HEK293T (cell line): ENCODE measurements around the gene MALSU1.

Source experiments
- CTCF ChIA-PET: fragments of 350-600 bp; formaldehyde crosslinking; extraction: SDS; loops from one replicate; lab custom pipeline; 2021; ENCODE audit warnings: antibody characterized with exemption, inconsistent platforms; lab: Yijun Ruan, JAX
- POLR2A ChIA-PET: fragments of 350-600 bp; formaldehyde crosslinking; extraction: SDS; loops from one replicate; lab custom pipeline; 2020; ENCODE audit warnings: antibody characterized with exemption, inconsistent platforms; lab: Yijun Ruan, JAX
- DNase-seq: peaks from one replicate; pipeline ENCODE4 v3.0.0; 2012; ENCODE audit warnings: mixed read lengths; ENCODE audit errors: extremely low spot score
- ARNT ChIP-seq: fragments of 450-650 bp; IDR thresholded peaks from 2 replicates; pipeline ENCODE4 v1.6.1; 2017; ENCODE audit warnings: mild to moderate bottlenecking
- BHLHE40 ChIP-seq: fragments of 450-650 bp; IDR thresholded peaks from 2 replicates; pipeline ENCODE4 v1.6.1; 2016; ENCODE audit warnings: mild to moderate bottlenecking, moderate library complexity, borderline replicate concordance
- CTBP1 ChIP-seq: fragments of 450-650 bp; IDR thresholded peaks from 2 replicates; pipeline ENCODE4 v1.6.1; 2016; ENCODE audit warnings: borderline replicate concordance
- ELF4 ChIP-seq: fragments of 450-650 bp; IDR thresholded peaks from 2 replicates; pipeline ENCODE4 v1.6.1; 2017; ENCODE audit warnings: antibody characterized with exemption
- FOXA1 ChIP-seq: fragments of 450-650 bp; IDR thresholded peaks from 2 replicates; pipeline ENCODE4 v1.6.1; 2016; ENCODE audit warnings: mild to moderate bottlenecking
- FOXK2 ChIP-seq: fragments of 450-650 bp; IDR thresholded peaks from 2 replicates; pipeline ENCODE4 v1.6.1; 2016; ENCODE audit warnings: mild to moderate bottlenecking
- FOXM1 ChIP-seq: fragments of 450-650 bp; IDR thresholded peaks from 2 replicates; pipeline ENCODE4 v1.6.1; 2017; ENCODE audit warnings: mild to moderate bottlenecking, borderline replicate concordance
- HDGF ChIP-seq: fragments of 450-650 bp; IDR thresholded peaks from 2 replicates; pipeline ENCODE4 v1.6.1; 2017; ENCODE audit warnings: antibody characterized with exemption, borderline replicate concordance
- L3MBTL2 ChIP-seq: fragments of 450-650 bp; conservative IDR thresholded peaks from 2 replicates; pipeline ENCODE4 v1.6.1; 2016; ENCODE audit warnings: mild to moderate bottlenecking
- LEF1 ChIP-seq: fragments of 450-650 bp; IDR thresholded peaks from 2 replicates; pipeline ENCODE4 v1.6.1; 2017; ENCODE audit warnings: mild to moderate bottlenecking, borderline replicate concordance
- NFRKB ChIP-seq: fragments of 450-650 bp; IDR thresholded peaks from 2 replicates; pipeline ENCODE4 v1.6.1; 2016; ENCODE audit warnings: mild to moderate bottlenecking, moderate library complexity
- SP1 ChIP-seq: fragments of 450-650 bp; IDR thresholded peaks from 2 replicates; pipeline ENCODE4 v1.6.1; 2017
- SUZ12 ChIP-seq: fragments of 450-650 bp; IDR thresholded peaks from 2 replicates; pipeline ENCODE4 v1.6.1; 2016; ENCODE audit warnings: mild to moderate bottlenecking
- TARDBP ChIP-seq: fragments of 450-650 bp; IDR thresholded peaks from 2 replicates; pipeline ENCODE4 v1.6.1; 2016
- ZNF384 ChIP-seq: fragments of 450-650 bp; IDR thresholded peaks from 2 replicates; pipeline ENCODE4 v1.6.1; 2016
- TF ChIP-seq, protein P1 (sequence below): fragments of 450-650 bp; IDR thresholded peaks from 2 replicates; pipeline ENCODE4 v1.6.1; 2016

The MALSU1 gene

DNA sequence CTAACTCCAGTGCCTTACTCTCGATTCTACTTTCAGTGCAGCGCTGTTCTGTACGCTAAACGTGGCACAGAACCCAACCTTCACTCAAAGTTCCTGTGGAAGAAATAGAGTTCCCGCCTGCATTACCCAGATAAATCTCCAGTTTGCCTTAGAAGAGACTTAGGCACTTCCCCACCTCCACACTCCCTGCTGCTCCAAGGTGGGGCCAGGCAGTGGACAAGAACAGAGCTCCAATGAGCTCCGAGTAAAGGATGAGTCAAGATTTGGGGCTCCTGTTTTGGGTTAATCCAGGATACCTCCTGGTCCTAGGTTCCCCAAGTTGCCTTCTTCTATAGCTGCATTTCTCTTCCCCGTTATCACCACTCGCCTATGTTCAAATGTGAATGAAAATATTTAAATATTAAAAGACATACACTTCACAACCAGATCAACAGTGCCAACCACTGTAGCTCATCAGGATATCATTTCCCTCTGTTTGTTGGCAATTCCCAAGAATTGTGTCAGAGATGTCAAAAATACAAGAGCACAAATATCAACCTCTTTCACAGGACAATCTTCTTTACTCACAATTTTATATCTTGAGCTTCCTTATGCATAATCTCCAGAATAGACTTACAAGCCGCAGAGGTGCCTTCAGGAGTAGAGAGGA is 48.0 kb downstream of the MALSU1 start:
- ChIA-PET CTCF (no interaction called here), POLR2A (interaction anchor here (1.0 to 1.4 kb wide), 2 partner anchors 12 to 48 kb away, joined by 3 to 4 read pairs; partner anchors contain the start of gene MALSU1)
- no peak for DNase-seq
- TF ChIP-seq FOXK2 (no peak), BHLHE40 (no peak), LEF1 (no peak), FOXM1 (no peak), L3MBTL2 (no peak), TARDBP (no peak), ARNT (no peak), SP1 (no peak), CTBP1 (no peak), NFRKB (no peak), SUZ12 (no peak), FOXA1 (no peak), ZNF384 (no peak), HDGF (no peak), ELF4 (no peak)
- TF ChIP-seq, protein P1, sequence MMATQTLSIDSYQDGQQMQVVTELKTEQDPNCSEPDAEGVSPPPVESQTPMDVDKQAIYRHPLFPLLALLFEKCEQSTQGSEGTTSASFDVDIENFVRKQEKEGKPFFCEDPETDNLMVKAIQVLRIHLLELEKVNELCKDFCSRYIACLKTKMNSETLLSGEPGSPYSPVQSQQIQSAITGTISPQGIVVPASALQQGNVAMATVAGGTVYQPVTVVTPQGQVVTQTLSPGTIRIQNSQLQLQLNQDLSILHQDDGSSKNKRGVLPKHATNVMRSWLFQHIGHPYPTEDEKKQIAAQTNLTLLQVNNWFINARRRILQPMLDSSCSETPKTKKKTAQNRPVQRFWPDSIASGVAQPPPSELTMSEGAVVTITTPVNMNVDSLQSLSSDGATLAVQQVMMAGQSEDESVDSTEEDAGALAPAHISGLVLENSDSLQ: no peak

GRCh38 chr7:23347682-23348180 is 48.6 kb downstream of the MALSU1 start:
- no peak for TF ChIP-seq NFRKB
- CTCF ChIA-PET: no interaction called here
- POLR2A ChIA-PET: interaction anchor here (1.0 to 1.4 kb wide), 2 partner anchors 12 to 49 kb away, joined by 3 to 4 read pairs; partner anchors contain the start of gene MALSU1
- DNase-seq: no peak

DNA sequence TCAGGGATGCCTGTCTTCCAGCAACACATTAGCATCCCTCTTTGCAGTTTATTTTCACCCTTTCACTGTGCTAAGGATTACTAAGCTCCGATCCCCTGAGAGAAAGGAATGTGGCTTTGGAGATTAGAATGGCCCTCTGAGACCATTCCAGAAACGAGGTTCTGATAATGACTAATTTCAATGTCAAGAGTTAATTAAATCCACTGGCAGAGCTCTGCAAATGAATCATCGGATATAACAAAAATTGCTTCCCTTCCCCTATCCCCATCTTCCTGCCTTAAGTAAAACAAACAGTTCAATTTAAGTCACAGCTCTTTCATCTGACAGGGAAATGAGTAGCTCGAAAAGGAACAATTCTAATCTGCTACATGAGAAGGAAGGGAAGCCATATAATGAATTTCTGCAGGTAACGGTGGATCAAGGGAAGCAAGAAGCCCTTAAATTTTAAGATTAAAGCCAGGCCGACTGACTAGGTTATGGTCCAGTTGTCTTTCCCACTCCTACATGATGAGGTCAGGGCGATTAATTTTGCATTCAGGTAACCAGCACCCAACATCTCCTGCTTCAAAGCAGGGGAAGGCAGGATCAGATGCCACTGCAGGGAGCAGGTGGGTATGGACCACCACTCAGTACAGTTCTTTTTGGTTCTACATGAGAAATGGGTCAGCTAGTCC is 50.5 kb downstream of the MALSU1 start:
- ChIA-PET POLR2A (interaction anchor here (1.3 kb wide), 2 partner anchors 123 to 181 kb away, joined by 3 to 4 read pairs; no protein-coding TSS in a partner anchor), CTCF (no interaction called here)
- TF ChIP-seq SP1 (no peak), FOXK2 (no peak), ARNT (no peak), FOXA1 (no peak), CTBP1 (no peak), HDGF (no peak), BHLHE40 (no peak), L3MBTL2 (no peak), LEF1 (no peak), ZNF384 (no peak), FOXM1 (no peak), TARDBP (no peak), NFRKB (no peak), ELF4 (no peak), SUZ12 (no peak)
- TF ChIP-seq, protein P1: no peak
- DNase-seq: no peak

- TF ChIP-seq FOXM1 (no peak), SUZ12 (no peak), ELF4 (no peak), ARNT (no peak)
- DNase-seq: no peak
- ChIA-PET CTCF (no interaction called here), POLR2A (interaction anchor here (1.3 kb wide), 2 partner anchors 123 to 180 kb away, joined by 3 to 4 read pairs; no protein-coding TSS in a partner anchor)
Observed at GRCh38 chr7:23350466-23350865, 51.3 kb downstream of the MALSU1 start.

DNA sequence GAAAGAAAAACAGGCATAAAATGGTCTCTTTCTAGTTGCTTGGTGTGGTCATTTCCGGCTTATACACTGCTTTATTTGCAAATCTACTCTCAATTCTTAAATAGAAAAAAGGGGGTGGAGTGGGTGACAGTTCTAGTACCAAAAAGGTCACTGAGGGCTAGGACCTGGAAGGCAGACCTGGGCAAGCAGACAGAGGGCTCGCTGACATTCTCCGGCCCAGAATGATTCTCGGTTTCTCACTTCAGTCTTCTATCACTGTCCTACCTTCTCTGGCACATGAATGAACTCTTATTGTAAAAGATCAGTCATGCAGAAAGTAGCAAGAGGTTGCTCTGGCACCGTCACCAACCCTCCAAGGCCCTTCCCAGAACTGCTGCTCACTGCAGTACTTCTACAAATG is 54.0 kb downstream of the MALSU1 start:
- CTCF ChIA-PET: no interaction called here
- TF ChIP-seq, protein P1: no peak
- POLR2A ChIA-PET: no interaction called here
- DNase-seq: no peak

- POLR2A ChIA-PET: no interaction called here
- DNase-seq: no peak
- TF ChIP-seq HDGF (no peak), SP1 (no peak), ELF4 (no peak), TARDBP (no peak), CTBP1 (no peak), FOXA1 (no peak), FOXK2 (no peak), FOXM1 (no peak), NFRKB (no peak), LEF1 (no peak), ARNT (no peak), ZNF384 (no peak), L3MBTL2 (no peak), SUZ12 (no peak), BHLHE40 (no peak)
- TF ChIP-seq, protein P1: no peak
- CTCF ChIA-PET: interaction anchor here (0.6 kb wide), 3 partner anchors 36 to 97 kb away, joined by 3 to 4 read pairs (median 3); no protein-coding TSS in a partner anchor
Observed at GRCh38 chr7:23356168-23356567, 57.0 kb downstream of the MALSU1 start.
